ENCODE results near the gene HTRA1. TPM values are rescaled to one million over a fixed set of nuclear protein-coding genes. Genes with fewer than 3 reads are reported as not detected.
A peak's percentile ranks its signal among the peaks of the same experiment; 100 is the strongest.

The HTRA1 gene
- polyA plus RNA-seq, 3 donors: 0.84 to 4.7 (median 2.2) TPM

GRCh38 chr10:122497241-122497640 lies 35.9 kb downstream of the HTRA1 start:
- peaks cover 11 to 38% (median 21%) of the 10 kb centered on the region in 3 donors for H3K27me3 Mint-ChIP-seq (ENCODE audit: low read depth in 3 of 3)
- H3K4me3 Mint-ChIP-seq: no peak overlapping the region
- Histone ChIP-seq H3K9me3 (replicated peaks in 1 of 2; ENCODE audit: control insufficient read depth in 1 of 2, insufficient read depth in 1 of 2, low read length in 2 of 2) (no peaks in the 10 kb centered on the region), H3K27ac (ENCODE audit: low read depth in 1 of 2, low read length in 2 of 2) (no peak overlapping the region), H3K9ac (ENCODE audit: insufficient read depth, low read length, poor library complexity, severe bottlenecking) (no peak overlapping the region), H3K4me1 (ENCODE audit: control insufficient read depth in 1 of 2, insufficient read depth in 2 of 2, low read length in 2 of 2) (no peaks in the 10 kb centered on the region), H3K27me3 (ENCODE audit: control insufficient read depth in 2 of 2, insufficient read depth in 2 of 2, low read length in 2 of 2) (no peaks in the 10 kb centered on the region), H3K4me3 (replicated peaks in 1 of 3; ENCODE audit: low read depth in 2 of 3, low read length in 3 of 3) (no peak overlapping the region), H2AFZ (ENCODE audit: insufficient read depth, low read depth, low read length, poor library complexity, severe bottlenecking) (no peak overlapping the region), H3K79me2 (ENCODE audit: insufficient read depth, low read length) (no peaks in the 10 kb centered on the region), H3K36me3 (replicated peaks in 1 of 2; ENCODE audit: control insufficient read depth in 1 of 2, insufficient read depth in 2 of 2, low read length in 2 of 2) (no peaks in the 10 kb centered on the region), H4K20me1 (ENCODE audit: insufficient read depth, low read length) (no peaks in the 10 kb centered on the region), H3K4me2 (replicated peaks; ENCODE audit: extremely low read depth, low read length, poor library complexity, severe bottlenecking) (no peak overlapping the region)
- peaks cover 0 to 3% (median 0%) of the 10 kb centered on the region in 7 donors for H3K9me3 Mint-ChIP-seq
- intact Hi-C loops (cut with micrococcal nuclease): no loop called here
- no peak for DNase-seq
- WGBS (ENCODE audit: insufficient coverage): 94% methylated on average over 2 of the region's 2 CpGs
- H3K36me3 Mint-ChIP-seq: no peaks in the 10 kb centered on the region
- TF ChIP-seq CTCF (IDR thresholded peaks at IDR 0.05): no peak
- peak overlapping the region in 1 of 7 donors; percentile 66 for H3K27ac Mint-ChIP-seq
- peaks cover 26% of the 10 kb centered on the region for H3K4me1 Mint-ChIP-seq

GRCh38 chr10:122498521-122498920 lies 37.2 kb downstream of the HTRA1 start:
- no peak overlapping the region for H3K4me2 ChIP-seq (replicated peaks; ENCODE audit: extremely low read depth, low read length, poor library complexity, severe bottlenecking)

More at GRCh38 chr10:122498521-122498920, 37.2 kb downstream of the HTRA1 start:
- H3K9ac ChIP-seq (ENCODE audit: insufficient read depth, low read length, poor library complexity, severe bottlenecking): no peak overlapping the region
- H3K9me3 Mint-ChIP-seq: peaks cover 0 to 3% (median 0%) of the 10 kb centered on the region in 7 donors
- no peak for DNase-seq
- H3K9me3 ChIP-seq (replicated peaks in 1 of 2; ENCODE audit: control insufficient read depth in 1 of 2, insufficient read depth in 1 of 2, low read length in 2 of 2): no peaks in the 10 kb centered on the region
- no peaks in the 10 kb centered on the region for H3K36me3 ChIP-seq (replicated peaks in 1 of 2; ENCODE audit: control insufficient read depth in 1 of 2, insufficient read depth in 2 of 2, low read length in 2 of 2)
- no peaks in the 10 kb centered on the region for H3K36me3 Mint-ChIP-seq
- no peak overlapping the region for H3K4me3 ChIP-seq (replicated peaks in 1 of 3; ENCODE audit: low read depth in 2 of 3, low read length in 3 of 3)
- H4K20me1 ChIP-seq (ENCODE audit: insufficient read depth, low read length): no peaks in the 10 kb centered on the region
- no peak overlapping the region for H2AFZ ChIP-seq (ENCODE audit: insufficient read depth, low read depth, low read length, poor library complexity, severe bottlenecking)
- 100% methylated on average over 5 of the region's 5 CpGs for WGBS (ENCODE audit: insufficient coverage)
- no peak for TF ChIP-seq CTCF (IDR thresholded peaks at IDR 0.05)
- H3K79me2 ChIP-seq (ENCODE audit: insufficient read depth, low read length): no peaks in the 10 kb centered on the region
- H3K27ac ChIP-seq (ENCODE audit: low read depth in 1 of 2, low read length in 2 of 2): no peak overlapping the region
- no peaks in the 10 kb centered on the region for H3K27me3 ChIP-seq (ENCODE audit: control insufficient read depth in 2 of 2, insufficient read depth in 2 of 2, low read length in 2 of 2)
- H3K27ac Mint-ChIP-seq: no peak overlapping the region
- H3K4me1 Mint-ChIP-seq: peaks cover 26% of the 10 kb centered on the region
- H3K27me3 Mint-ChIP-seq (ENCODE audit: low read depth in 3 of 3): peaks cover 4 to 28% (median 19%) of the 10 kb centered on the region in 3 donors
- H3K4me1 ChIP-seq (ENCODE audit: control insufficient read depth in 1 of 2, insufficient read depth in 2 of 2, low read length in 2 of 2): no peaks in the 10 kb centered on the region
- H3K4me3 Mint-ChIP-seq: no peak overlapping the region
- intact Hi-C loops (cut with micrococcal nuclease): no loop called here
